ENCODE results near the gene NBAS.

- TF ChIP-seq, protein P1, sequence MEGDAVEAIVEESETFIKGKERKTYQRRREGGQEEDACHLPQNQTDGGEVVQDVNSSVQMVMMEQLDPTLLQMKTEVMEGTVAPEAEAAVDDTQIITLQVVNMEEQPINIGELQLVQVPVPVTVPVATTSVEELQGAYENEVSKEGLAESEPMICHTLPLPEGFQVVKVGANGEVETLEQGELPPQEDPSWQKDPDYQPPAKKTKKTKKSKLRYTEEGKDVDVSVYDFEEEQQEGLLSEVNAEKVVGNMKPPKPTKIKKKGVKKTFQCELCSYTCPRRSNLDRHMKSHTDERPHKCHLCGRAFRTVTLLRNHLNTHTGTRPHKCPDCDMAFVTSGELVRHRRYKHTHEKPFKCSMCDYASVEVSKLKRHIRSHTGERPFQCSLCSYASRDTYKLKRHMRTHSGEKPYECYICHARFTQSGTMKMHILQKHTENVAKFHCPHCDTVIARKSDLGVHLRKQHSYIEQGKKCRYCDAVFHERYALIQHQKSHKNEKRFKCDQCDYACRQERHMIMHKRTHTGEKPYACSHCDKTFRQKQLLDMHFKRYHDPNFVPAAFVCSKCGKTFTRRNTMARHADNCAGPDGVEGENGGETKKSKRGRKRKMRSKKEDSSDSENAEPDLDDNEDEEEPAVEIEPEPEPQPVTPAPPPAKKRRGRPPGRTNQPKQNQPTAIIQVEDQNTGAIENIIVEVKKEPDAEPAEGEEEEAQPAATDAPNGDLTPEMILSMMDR (IDR thresholded peaks at IDR 0.05): no peak
- TF ChIP-seq, protein P2, sequence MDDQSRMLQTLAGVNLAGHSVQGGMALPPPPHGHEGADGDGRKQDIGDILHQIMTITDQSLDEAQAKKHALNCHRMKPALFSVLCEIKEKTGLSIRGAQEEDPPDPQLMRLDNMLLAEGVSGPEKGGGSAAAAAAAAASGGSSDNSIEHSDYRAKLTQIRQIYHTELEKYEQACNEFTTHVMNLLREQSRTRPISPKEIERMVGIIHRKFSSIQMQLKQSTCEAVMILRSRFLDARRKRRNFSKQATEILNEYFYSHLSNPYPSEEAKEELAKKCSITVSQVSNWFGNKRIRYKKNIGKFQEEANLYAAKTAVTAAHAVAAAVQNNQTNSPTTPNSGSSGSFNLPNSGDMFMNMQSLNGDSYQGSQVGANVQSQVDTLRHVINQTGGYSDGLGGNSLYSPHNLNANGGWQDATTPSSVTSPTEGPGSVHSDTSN (IDR thresholded peaks at IDR 0.05): no peak
- TF ChIP-seq SMC3 (IDR thresholded peaks at IDR 0.05): no peak
- no peak for TF ChIP-seq CEBPB (IDR thresholded peaks at IDR 0.05)
- TF ChIP-seq, protein P3, sequence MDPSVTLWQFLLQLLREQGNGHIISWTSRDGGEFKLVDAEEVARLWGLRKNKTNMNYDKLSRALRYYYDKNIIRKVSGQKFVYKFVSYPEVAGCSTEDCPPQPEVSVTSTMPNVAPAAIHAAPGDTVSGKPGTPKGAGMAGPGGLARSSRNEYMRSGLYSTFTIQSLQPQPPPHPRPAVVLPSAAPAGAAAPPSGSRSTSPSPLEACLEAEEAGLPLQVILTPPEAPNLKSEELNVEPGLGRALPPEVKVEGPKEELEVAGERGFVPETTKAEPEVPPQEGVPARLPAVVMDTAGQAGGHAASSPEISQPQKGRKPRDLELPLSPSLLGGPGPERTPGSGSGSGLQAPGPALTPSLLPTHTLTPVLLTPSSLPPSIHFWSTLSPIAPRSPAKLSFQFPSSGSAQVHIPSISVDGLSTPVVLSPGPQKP (IDR thresholded peaks at IDR 0.05; ENCODE audit: low read depth, low read length): no peak
- no peak for TF ChIP-seq ESRRA (IDR thresholded peaks at IDR 0.05; ENCODE audit: borderline replicate concordance, low read length)
- TF ChIP-seq RCOR1 (IDR thresholded peaks at IDR 0.05; ENCODE audit: low read depth, low read length): no peak
- no peak for TF ChIP-seq POLR2A (IDR thresholded peaks at IDR 0.05; ENCODE audit: low read length)
- TF ChIP-seq, protein P4, sequence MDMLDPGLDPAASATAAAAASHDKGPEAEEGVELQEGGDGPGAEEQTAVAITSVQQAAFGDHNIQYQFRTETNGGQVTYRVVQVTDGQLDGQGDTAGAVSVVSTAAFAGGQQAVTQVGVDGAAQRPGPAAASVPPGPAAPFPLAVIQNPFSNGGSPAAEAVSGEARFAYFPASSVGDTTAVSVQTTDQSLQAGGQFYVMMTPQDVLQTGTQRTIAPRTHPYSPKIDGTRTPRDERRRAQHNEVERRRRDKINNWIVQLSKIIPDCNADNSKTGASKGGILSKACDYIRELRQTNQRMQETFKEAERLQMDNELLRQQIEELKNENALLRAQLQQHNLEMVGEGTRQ (IDR thresholded peaks at IDR 0.05): no peak
Measured at GRCh38 chr2:15220603-15221002, 340.5 kb downstream of the NBAS start.

Measured in A549 (cell line).